GM06990 (cell line): ENCODE data around the gene GRHPR.

Experiments
- DNase-seq: peaks from one replicate; pipeline ENCODE4 v3.0.0-alpha.2; 2011; ENCODE audit not compliant: insufficient read length; ENCODE audit errors: extremely low read depth
- H3K27me3 ChIP-seq: replicated peaks from 2 replicates; pipeline ENCODE4 v1.6.0; 2011; ENCODE audit warnings: low read length; ENCODE audit not compliant: control insufficient read depth, insufficient read depth
- H3K36me3 ChIP-seq: 2 replicates; pipeline ENCODE4 v1.5.1; 2011; ENCODE audit warnings: low read length; ENCODE audit not compliant: control insufficient read depth, insufficient read depth
- H3K4me3 ChIP-seq: replicated peaks from 2 replicates; pipeline ENCODE4 v1.5.1; 2011; ENCODE audit warnings: low read depth, mild to moderate bottlenecking, control low read depth, low read length
- CTCF ChIP-seq: IDR thresholded peaks from 2 replicates; pipeline ENCODE4 v1.5.1; 2011; ENCODE audit warnings: low read length, control low read depth, mild to moderate bottlenecking, inconsistent platforms; ENCODE audit not compliant: insufficient read depth, poor library complexity, severe bottlenecking

Gene GRHPR

GRCh38 chr9:37447111-37447510 is 24.6 kb downstream of the GRHPR start:
- H3K4me3 ChIP-seq = no peak overlapping the region
- peaks cover 2% of the 10 kb centered on the region; the same call in 1 of the 2 replicates for H3K36me3 ChIP-seq
- H3K27me3 ChIP-seq = no peaks in the 10 kb centered on the region
- DNase-seq = no peak
- no peak for TF ChIP-seq CTCF

GRCh38 chr9:37449862-37450632 is 27.6 kb downstream of the GRHPR start:
- H3K36me3 ChIP-seq = peaks cover 2% of the 10 kb centered on the region; the same call in 1 of the 2 replicates
- DNase-seq = no peak
- H3K4me3 ChIP-seq = no peak overlapping the region
- H3K27me3 ChIP-seq = no peaks in the 10 kb centered on the region
- no peak for TF ChIP-seq CTCF

- H3K36me3 ChIP-seq = peaks cover 2% of the 10 kb centered on the region; the same call in 1 of the 2 replicates
- H3K27me3 ChIP-seq = no peaks in the 10 kb centered on the region
- TF ChIP-seq CTCF = no peak
- no peak for DNase-seq
- no peak overlapping the region for H3K4me3 ChIP-seq
Observed at GRCh38 chr9:37451628-37452027, 29.1 kb downstream of the GRHPR start.

GRCh38 chr9:37452611-37453010 is 30.1 kb downstream of the GRHPR start:
- no peaks in the 10 kb centered on the region for H3K27me3 ChIP-seq
- no peak overlapping the region for H3K4me3 ChIP-seq
- no peak for TF ChIP-seq CTCF
- peaks cover 2% of the 10 kb centered on the region; the same call in 1 of the 2 replicates for H3K36me3 ChIP-seq
- DNase-seq = no peak

GRCh38 chr9:37453827-37454226 is 31.3 kb downstream of the GRHPR start:
- Histone ChIP-seq H3K4me3 (no peak overlapping the region), H3K36me3 (peaks cover 2% of the 10 kb centered on the region; the same call in 1 of the 2 replicates), H3K27me3 (no peaks in the 10 kb centered on the region)
- no peak for TF ChIP-seq CTCF
- DNase-seq = no peak
